Uterus (tissue), 2 donors: ENCODE results near the gene AKR1E2.

Experiments used
- POLR2A ChIP-seq, 2 donors: fragments of 450-650 bp; IDR thresholded peaks; one replicate each; pipeline ENCODE4 v1.6.1; 2016; ENCODE audit warnings: antibody characterized with exemption in 2 of 2, mild to moderate bottlenecking in 1 of 2, moderate library complexity in 1 of 2
- TF ChIP-seq, protein P1 (sequence below), 4 experiments: fragments of 200-600 bp in 2 of 4; fragments of 450-650 bp in 2 of 4; sonication (generic) in 2 of 4; IDR thresholded peaks; one replicate each; pipeline ENCODE4 v1.5.1; 2016 to 2019; ENCODE audit warnings: antibody characterized with exemption in 4 of 4, mild to moderate bottlenecking in 2 of 4, moderate library complexity in 1 of 4

DNA sequence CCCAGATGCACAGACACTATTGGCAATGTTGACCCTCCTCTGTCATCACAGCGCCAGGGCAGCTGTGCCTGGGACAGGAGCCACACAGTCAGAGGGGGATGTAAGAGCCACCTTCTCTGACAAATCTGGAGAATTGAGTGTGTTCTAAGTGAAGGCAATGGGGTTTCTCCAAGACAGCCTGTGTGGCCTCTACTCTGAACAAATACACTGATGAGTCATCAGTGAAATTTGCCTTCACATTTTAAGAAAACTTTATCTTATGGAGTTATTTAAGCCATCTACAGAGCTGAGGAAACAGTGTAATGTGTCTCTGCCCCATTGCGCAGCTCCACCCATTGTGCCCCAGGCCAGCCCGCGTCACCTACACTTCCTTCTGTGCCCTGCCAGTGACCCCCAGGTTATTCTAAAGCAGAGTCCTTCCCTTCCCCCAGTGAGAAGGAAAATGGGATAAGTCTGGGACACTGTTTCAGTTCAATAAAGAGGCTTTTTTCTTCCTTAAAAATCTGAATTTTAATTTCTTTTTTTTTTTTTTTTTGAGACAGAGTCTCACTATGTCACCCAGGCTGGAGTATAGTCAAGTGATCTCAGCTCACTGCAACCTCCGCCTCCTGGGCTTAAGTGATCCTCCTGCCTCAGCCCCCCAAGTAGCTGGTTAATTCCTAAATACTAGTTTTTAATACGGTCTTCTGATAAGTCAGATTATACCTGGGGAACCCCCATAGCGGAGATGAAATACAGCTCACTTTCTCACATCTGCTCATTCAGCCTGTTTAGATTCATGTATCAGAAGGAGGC lies 21.8 kb downstream of the AKR1E2 start:
- TF ChIP-seq, protein P1, sequence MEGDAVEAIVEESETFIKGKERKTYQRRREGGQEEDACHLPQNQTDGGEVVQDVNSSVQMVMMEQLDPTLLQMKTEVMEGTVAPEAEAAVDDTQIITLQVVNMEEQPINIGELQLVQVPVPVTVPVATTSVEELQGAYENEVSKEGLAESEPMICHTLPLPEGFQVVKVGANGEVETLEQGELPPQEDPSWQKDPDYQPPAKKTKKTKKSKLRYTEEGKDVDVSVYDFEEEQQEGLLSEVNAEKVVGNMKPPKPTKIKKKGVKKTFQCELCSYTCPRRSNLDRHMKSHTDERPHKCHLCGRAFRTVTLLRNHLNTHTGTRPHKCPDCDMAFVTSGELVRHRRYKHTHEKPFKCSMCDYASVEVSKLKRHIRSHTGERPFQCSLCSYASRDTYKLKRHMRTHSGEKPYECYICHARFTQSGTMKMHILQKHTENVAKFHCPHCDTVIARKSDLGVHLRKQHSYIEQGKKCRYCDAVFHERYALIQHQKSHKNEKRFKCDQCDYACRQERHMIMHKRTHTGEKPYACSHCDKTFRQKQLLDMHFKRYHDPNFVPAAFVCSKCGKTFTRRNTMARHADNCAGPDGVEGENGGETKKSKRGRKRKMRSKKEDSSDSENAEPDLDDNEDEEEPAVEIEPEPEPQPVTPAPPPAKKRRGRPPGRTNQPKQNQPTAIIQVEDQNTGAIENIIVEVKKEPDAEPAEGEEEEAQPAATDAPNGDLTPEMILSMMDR (IDR thresholded peaks at IDR 0.05) = no peak
- TF ChIP-seq POLR2A (IDR thresholded peaks at IDR 0.05) = no peak
